GM18519 (cell line): ENCODE data around the gene PATZ1.
"Not testable (repeated sequence)": the region's sequence is repeated elsewhere in the genome, so short reads cannot be mapped to it uniquely, and the experiment has no call there.

Experiments used
- ATAC-seq: cut with Tn5 transposase; IDR thresholded peaks from one replicate; pipeline ENCODE4 v1.9.1; 2021; ENCODE audit warnings: mild to moderate bottlenecking, moderate library complexity; ENCODE audit not compliant: unreplicated experiment, low FRiP score

The PATZ1 gene, protein sequence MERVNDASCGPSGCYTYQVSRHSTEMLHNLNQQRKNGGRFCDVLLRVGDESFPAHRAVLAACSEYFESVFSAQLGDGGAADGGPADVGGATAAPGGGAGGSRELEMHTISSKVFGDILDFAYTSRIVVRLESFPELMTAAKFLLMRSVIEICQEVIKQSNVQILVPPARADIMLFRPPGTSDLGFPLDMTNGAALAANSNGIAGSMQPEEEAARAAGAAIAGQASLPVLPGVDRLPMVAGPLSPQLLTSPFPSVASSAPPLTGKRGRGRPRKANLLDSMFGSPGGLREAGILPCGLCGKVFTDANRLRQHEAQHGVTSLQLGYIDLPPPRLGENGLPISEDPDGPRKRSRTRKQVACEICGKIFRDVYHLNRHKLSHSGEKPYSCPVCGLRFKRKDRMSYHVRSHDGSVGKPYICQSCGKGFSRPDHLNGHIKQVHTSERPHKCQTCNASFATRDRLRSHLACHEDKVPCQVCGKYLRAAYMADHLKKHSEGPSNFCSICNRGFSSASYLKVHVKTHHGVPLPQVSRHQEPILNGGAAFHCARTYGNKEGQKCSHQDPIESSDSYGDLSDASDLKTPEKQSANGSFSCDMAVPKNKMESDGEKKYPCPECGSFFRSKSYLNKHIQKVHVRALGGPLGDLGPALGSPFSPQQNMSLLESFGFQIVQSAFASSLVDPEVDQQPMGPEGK

DNA sequence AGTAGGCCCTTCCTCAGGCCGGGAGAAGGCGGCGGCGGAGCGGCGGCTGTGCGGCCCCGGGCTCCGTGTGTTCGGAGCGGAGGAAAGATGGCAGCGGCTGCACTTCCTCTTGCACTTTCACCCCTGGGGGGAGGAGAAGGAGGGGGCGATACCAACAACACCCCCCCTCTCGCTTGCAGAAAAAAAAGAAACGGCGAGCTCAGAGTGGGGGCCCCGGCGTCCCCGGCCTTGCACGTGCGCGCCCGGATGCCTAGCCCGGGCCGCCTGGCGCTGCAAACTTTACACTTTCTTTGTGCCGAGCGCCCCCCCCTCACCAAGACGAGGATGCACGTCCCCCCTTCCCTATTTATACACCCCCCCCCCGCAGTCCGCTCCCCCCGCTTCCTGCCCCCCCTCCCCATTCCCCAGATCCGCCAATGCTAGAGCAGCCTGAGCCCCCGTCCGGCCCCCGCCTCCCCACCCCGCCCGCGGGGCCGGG, at the start of gene PATZ1:
PATZ1 (minus strand) TSS at position 92 of the 478 bp plus-strand sequence. CDS start 744 bp downstream, outside the sequence.
- no peak for ATAC-seq

- no peak for ATAC-seq
These were observed 48.2 kb upstream of the PATZ1 start for GRCh38 chr22:31394326-31394725.

- ATAC-seq: no peak
These were observed 47.7 kb upstream of the PATZ1 start for GRCh38 chr22:31393893-31394292.

GRCh38 chr22:31378651-31379050, 32.5 kb upstream of the PATZ1 start:
- not testable (repeated sequence) for ATAC-seq

DNA sequence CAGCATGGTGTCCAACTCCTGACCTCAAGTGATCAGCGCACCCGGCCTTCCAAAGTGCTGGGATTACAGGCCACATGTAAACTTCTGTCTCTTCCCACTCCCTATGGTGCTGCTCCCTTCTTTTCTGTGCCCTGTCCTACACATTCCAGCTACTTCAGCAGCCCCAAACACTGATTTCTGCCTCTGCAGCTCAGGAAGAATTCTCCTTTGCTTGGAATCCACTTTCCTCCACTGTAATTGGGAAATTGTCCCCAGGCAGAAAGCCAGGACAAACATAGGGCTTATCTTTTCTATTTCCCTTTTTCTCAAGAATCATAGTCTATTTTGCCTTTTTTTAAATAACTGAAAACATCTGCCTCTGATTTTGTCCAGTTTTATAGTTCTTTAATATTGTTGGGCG, 32.0 kb upstream of the PATZ1 start:
- ATAC-seq: no peak

GRCh38 chr22:31377612-31378011, 31.5 kb upstream of the PATZ1 start:
- no peak for ATAC-seq

- ATAC-seq: no peak
These were observed 21.3 kb upstream of the PATZ1 start for GRCh38 chr22:31367426-31367825.

DNA sequence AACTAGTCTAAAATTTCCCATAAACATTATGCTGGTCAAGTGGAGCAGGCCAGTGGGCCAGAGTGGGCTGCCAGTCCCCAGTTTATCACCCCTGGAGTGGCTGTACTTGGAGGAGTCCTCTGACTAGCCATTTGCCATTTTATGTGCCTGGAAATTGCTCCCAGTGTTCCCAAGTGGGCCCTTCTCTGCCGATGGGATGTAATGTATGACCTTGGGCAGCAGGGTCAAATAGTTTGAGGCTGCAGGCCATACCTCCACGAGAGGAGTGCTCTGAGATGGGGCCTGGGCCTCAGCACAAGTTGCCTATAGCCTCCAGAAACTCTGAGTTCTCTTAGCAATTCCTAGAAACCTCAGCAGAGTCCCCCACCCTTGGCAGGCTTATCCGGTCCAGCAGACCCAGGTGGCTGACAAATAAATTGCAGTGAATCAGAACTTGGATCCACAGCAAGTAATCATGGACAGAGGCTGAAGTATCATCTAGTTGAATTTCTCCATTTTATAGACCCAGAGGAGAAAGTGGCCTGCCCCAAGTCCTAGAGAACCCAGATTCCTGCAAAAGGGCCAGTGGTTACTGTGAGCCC, 17.8 kb upstream of the PATZ1 start:
- no peak for ATAC-seq

- no peak for ATAC-seq
These were observed 15.6 kb upstream of the PATZ1 start for GRCh38 chr22:31361743-31362142.

DNA sequence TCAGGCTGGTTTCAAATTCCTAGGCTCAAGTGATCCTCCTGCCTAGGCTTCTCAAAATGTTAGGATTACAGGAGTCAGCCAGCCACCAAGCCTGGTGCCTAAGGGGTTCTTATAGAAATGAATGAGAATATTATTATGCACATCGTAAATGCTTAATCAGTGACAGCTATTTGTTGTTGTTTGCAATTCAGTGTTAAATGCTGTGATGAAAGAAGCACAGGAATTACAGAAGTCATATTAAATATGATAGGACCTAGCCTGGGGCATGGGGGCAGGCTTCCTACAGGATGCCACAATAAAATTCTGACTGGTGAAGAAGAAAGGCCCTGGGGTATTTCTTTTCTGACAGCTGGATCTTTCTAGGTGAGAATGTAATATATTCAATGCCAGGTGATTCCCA, 13.9 kb upstream of the PATZ1 start:
- ATAC-seq: no peak

DNA sequence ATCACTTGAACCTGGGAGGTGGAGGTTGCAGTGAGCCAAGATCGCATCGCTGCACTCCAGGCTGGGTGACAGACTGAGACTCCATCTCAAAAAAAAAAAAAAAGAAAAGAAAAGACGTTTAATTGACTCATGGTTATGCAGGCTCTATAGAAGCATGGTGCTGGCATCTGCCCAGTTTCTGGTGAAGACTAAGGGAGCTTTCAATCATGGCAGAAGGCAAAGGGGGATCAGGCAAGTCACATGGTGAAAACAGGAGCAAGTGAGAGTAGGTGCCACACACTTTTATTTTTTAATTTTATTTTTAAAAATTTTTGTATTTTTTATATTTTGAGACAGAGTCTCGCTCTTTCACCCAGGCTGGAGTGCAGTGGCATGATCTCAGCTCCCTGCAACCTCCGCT, 8.4 kb upstream of the PATZ1 start:
- ATAC-seq: no peak

DNA sequence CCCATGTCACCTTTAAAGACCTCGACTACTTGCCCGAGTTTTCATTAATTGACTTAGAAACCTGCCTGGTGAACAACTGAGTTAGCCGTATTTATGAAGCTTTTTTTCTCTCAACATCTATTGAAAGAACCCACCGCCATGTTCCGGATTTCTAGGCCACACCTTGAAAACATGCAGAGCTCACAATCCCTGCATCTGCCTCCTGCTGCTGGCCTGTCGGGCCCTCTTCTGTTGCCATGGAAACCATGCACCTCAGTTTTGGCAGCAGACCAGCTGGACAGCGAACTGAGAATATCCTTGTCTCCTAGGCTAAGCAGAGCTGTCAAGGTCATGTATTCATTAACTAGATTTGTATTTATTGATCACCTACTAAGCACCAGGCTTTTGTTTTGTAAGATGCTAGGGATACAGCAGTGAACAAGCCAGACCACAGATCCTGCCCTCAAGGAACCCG, 4.3 kb upstream of the PATZ1 start:
- ATAC-seq: no peak

DNA sequence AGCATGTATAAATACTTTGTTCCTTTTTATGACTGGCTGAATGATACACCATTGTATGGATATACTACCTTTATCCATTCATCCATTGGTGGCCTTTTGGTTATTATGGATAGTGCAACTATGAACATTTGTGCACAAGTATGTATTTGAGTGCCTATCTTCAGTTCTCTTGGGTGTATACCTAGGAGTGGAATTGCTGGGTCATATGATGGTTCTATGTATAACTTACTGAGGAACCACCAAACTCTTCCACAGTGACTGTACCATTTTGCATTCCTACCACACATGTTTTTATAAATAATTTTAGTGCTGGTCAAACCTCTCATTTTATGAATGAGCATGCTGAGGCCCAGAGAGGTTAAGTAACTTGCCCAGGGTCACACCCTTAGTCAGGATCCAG, 3.8 kb upstream of the PATZ1 start:
- ATAC-seq: no peak

- ATAC-seq: no peak
These were observed 2.6 kb upstream of the PATZ1 start for GRCh38 chr22:31348766-31349165.

DNA sequence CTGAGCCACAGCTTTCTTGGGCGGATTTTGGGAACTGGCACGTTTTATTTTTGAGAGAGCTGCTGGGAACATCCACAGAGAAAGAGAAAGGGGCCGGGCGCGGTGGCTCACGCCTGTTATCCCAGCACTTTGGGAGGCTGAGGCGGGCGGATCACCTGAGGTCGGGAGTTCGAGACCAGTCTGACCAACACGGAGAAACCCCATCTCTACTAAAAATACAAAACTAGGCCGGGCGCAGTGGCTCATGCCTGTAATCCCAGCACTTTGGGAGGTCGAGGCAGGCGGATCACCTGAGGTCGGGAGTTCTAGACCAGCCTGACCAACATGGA, 1.8 kb upstream of the PATZ1 start:
- ATAC-seq: not testable (repeated sequence)

GRCh38 chr22:31347251-31348008, 1.3 kb upstream of the PATZ1 start:
- no peak for ATAC-seq

DNA sequence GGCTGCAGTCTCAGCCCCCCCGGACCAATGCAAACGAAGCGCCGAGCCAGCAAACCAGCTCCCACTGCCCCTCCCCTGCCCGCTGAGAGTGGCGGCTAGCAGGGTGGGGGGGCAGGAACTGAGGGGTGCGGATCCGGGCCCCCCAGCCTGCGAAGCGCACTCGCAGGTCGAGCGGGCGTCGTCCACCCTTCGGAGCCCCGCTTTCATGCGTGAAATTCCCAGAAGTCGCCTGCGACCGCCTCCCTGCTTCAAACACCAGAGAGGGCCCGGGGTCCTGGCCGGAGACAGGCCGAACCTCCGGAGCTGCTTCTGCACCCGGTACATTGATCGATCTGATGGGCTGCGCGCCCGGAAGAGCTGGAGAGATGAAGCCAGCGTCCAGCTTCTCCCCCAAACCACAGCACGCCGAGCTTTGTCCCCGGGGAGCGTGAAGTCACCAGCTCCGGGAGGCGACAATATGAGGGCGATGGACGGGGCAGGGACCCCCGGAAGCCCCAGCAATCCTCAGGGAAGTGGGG, 646 bp upstream of the PATZ1 start:
- no peak for ATAC-seq

- ATAC-seq: peak; percentile 50
These were observed 553 bp downstream of the PATZ1 start for GRCh38 chr22:31345331-31346254.

GRCh38 chr22:31344578-31345330, 1.4 kb downstream of the PATZ1 start:
- no peak for ATAC-seq
